Astrocyte (in vitro differentiated cells and primary cell): ENCODE measurements around the gene COL4A6.

Experiments used
- EZH2 ChIP-seq: IDR thresholded peaks from 2 replicates; pipeline ENCODE4 v1.6.1; 2012; ENCODE audit warnings: mild to moderate bottlenecking, low read length, inconsistent platforms; ENCODE audit not compliant: insufficient read depth
- TF ChIP-seq, protein P1 (sequence below): IDR thresholded peaks from 2 replicates; pipeline ENCODE4 v1.5.1; 2011; ENCODE audit warnings: low read depth, mild to moderate bottlenecking, inconsistent platforms, low read length, moderate library complexity; ENCODE audit not compliant: insufficient read depth

DNA sequence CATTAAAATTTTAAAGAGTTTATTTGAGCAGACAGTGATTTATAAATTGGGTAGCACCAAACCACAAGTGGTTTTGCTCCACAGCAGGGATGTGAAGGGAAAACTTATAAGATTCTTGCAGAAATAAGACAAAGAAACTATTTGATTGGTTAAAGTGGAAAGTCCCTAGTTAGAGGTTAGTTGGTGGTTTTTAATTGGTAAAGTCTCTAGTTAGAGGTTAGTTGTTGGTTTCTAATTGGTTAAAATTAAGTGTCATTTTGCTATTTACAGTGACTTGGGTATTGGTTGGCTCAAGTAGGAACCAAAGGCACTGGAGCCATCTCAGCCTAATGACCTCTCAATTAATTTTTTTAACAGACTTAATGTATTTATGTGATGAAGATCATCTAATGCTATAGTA, 323.7 kb downstream of the COL4A6 start:
- TF ChIP-seq, protein P1, sequence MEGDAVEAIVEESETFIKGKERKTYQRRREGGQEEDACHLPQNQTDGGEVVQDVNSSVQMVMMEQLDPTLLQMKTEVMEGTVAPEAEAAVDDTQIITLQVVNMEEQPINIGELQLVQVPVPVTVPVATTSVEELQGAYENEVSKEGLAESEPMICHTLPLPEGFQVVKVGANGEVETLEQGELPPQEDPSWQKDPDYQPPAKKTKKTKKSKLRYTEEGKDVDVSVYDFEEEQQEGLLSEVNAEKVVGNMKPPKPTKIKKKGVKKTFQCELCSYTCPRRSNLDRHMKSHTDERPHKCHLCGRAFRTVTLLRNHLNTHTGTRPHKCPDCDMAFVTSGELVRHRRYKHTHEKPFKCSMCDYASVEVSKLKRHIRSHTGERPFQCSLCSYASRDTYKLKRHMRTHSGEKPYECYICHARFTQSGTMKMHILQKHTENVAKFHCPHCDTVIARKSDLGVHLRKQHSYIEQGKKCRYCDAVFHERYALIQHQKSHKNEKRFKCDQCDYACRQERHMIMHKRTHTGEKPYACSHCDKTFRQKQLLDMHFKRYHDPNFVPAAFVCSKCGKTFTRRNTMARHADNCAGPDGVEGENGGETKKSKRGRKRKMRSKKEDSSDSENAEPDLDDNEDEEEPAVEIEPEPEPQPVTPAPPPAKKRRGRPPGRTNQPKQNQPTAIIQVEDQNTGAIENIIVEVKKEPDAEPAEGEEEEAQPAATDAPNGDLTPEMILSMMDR = no peak
- no peak for TF ChIP-seq EZH2
